ENCODE results near the gene MED29. TPM values are rescaled to one million over a fixed set of nuclear protein-coding genes. Genes with fewer than 3 reads are reported as not detected.

Gene MED29
- total RNA-seq, 1 experiment from 2014 or later: 37.1 TPM

DNA sequence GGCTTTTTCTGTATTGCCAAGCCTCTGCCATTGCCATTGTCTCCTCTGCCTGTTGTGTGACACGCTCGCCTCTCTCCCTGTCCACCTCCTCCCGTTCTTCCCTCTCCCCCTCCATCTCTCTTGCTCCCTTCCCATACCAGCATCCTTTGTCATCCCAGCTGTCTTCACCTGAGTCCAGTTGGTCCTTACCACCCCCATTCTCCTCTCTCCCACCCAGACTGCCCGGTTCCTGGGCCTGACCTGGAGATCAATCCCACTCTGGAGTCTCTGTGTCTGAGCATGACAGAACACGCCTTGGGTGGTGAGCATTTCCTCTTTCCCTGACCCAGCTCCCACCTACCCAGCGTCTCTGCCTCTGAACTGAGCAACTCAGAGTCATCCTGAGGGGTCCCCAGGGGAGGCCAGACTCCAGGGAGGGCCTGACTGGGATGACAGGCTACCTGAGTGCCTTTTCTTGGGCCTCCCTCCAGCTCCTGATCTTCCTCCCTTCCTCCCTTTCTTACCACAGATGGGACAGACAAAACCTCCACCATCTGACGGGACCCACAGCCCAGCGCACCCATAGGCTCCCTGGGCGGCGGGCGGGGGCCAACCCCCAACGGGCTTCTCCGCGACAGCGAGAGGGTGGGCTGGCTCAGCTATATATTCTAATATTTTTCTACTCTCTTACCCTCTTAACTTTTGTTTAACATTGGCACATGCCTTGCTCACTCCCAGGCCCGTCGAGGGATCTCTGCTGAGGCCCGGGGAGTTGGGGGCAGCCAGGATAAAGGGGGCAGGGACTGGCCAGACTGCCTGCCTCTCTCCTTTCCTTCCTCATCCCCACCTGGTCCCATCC, 8.0 kb upstream of the MED29 start:
- Histone ChIP-seq H3K27ac (ENCODE audit: low read depth, low read length, poor library complexity, severe bottlenecking) (no peak overlapping the region), H3K9me3 (ENCODE audit: low read depth, low read length, poor library complexity, severe bottlenecking) (no peaks in the 10 kb centered on the region), H3K36me3 (ENCODE audit: insufficient read depth, low read length, poor library complexity, severe bottlenecking) (peaks cover 82% of the 10 kb centered on the region), H3K4me3 (ENCODE audit: low read depth, low read length, poor library complexity, severe bottlenecking) (no peak overlapping the region), H3K4me1 (ENCODE audit: insufficient read depth, low read length, poor library complexity, severe bottlenecking) (no peaks in the 10 kb centered on the region), H3K27me3 (replicated peaks; ENCODE audit: insufficient read depth, low read depth, low read length, poor library complexity) (no peaks in the 10 kb centered on the region)
- TF ChIP-seq EZH2 (IDR thresholded peaks at IDR 0.05; ENCODE audit: borderline replicate concordance, low read depth, low read length, poor library complexity, severe bottlenecking): no peak
- BruUV-seq (replicated peaks): no TSS peak
- no peak for DNase-seq (ENCODE audit: low spot score)
- ChIA-PET CTCF (no interaction called here), POLR2A (ENCODE audit: low non-redundant PET) (interaction anchor here (0.8 kb wide), 1 partner anchor 423 kb away, joined by 4 read pairs; no protein-coding TSS in a partner anchor)
- intact Hi-C loops (cut with micrococcal nuclease; ENCODE audit: unreplicated experiment): no loop called here

DNA sequence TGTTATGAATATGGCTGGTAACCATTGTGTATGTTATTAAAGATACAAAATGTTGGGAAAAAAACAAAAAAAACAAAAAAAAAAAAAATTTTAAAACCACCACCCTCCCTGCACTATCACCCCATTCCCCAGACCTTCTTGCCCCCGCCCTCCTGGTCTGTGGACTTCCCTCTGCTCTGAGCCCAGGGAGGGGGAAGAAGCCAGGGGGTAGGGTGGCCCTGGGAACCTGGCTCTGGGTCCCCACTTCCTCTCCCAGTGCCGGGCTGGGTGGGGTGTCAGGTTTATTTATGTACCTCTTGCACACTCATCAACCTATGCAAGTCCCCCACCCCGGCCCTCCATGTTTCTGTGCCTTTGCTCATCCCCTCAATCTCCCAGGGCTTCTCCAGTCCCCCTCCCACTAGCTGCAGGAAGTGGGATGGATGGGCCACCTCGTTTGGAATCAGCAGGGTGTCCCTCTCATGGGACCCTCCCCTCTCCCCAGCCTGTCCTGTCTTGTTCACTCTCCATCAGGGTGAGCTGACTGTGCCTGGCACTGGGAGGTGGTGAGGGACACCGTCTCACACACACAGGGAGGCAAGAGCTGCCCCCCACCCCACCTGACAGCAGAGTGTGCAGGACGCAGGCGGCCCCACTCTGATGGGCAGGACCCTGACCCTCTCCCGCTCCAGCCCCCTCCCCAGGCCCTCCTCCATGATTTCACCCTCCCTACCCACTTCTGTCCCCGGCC, 6.2 kb upstream of the MED29 start:
- BruUV-seq (replicated peaks): TSS peak; percentile 52
- ChIA-PET CTCF (no interaction called here), POLR2A (ENCODE audit: low non-redundant PET) (no interaction called here)
- TF ChIP-seq, protein P1, sequence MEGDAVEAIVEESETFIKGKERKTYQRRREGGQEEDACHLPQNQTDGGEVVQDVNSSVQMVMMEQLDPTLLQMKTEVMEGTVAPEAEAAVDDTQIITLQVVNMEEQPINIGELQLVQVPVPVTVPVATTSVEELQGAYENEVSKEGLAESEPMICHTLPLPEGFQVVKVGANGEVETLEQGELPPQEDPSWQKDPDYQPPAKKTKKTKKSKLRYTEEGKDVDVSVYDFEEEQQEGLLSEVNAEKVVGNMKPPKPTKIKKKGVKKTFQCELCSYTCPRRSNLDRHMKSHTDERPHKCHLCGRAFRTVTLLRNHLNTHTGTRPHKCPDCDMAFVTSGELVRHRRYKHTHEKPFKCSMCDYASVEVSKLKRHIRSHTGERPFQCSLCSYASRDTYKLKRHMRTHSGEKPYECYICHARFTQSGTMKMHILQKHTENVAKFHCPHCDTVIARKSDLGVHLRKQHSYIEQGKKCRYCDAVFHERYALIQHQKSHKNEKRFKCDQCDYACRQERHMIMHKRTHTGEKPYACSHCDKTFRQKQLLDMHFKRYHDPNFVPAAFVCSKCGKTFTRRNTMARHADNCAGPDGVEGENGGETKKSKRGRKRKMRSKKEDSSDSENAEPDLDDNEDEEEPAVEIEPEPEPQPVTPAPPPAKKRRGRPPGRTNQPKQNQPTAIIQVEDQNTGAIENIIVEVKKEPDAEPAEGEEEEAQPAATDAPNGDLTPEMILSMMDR (conservative IDR thresholded peaks at IDR 0.05; ENCODE audit: low read depth, low read length): no peak
- TF ChIP-seq EZH2 (IDR thresholded peaks at IDR 0.05; ENCODE audit: borderline replicate concordance, low read depth, low read length, poor library complexity, severe bottlenecking): no peak
- no peaks in the 10 kb centered on the region for H3K27me3 ChIP-seq (replicated peaks; ENCODE audit: insufficient read depth, low read depth, low read length, poor library complexity)
- no peaks in the 10 kb centered on the region for H3K9me3 ChIP-seq (ENCODE audit: low read depth, low read length, poor library complexity, severe bottlenecking)
- peaks cover 5% of the 10 kb centered on the region for H3K4me1 ChIP-seq (ENCODE audit: insufficient read depth, low read length, poor library complexity, severe bottlenecking)
- intact Hi-C loops (cut with micrococcal nuclease; ENCODE audit: unreplicated experiment): no loop called here
- DNase-seq (ENCODE audit: low spot score): no peak
- H3K36me3 ChIP-seq (ENCODE audit: insufficient read depth, low read length, poor library complexity, severe bottlenecking): peaks cover 80% of the 10 kb centered on the region
- no peak overlapping the region for H3K4me3 ChIP-seq (ENCODE audit: low read depth, low read length, poor library complexity, severe bottlenecking)
- no peak overlapping the region for H3K27ac ChIP-seq (ENCODE audit: low read depth, low read length, poor library complexity, severe bottlenecking)

DNA sequence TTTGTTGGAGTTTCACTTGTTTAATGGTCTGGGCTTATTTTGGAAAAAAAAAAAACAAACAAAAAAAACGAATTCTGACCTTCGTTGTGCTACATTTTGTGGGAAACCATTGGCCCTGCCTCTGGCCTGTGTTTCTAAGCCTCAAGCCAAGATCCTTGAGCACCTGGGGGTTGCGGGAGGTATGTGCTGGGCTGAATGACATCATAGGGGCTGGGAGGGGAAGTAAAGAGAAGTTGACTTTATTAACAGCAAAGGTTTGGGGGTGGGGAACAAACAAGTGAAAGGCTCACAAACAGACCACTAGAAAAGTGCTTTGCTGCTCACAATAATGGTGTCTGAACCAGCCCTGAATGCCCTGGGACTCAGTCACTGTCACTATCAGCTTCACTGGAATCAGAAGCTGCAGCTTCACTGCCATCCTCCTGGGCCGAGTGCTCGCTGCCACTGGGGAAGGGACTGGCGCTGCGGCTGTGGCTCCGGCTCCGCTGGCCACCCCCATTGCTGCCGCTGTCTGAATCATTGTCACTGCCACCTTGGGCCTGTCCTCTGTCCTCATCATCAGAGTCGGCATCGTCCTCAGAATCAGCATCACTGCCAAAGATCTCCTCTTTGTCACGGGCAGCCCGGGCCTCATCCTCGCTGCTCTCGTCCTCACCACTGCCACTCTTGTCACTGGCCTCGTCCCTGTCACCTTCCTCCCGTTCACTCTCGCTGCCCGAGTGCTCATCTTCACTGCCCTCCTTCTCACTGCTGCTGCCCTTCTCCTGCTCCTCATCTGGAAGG, 5.4 kb upstream of the MED29 start:
- CTCF ChIA-PET: no interaction called here
- POLR2A ChIA-PET (ENCODE audit: low non-redundant PET): no interaction called here

More for the DNA sequence above, 5.4 kb upstream of the MED29 start:
- H3K27ac ChIP-seq (ENCODE audit: low read depth, low read length, poor library complexity, severe bottlenecking): no peak overlapping the region
- intact Hi-C loops (cut with micrococcal nuclease; ENCODE audit: unreplicated experiment): no loop called here
- H3K9me3 ChIP-seq (ENCODE audit: low read depth, low read length, poor library complexity, severe bottlenecking): no peaks in the 10 kb centered on the region
- H3K4me1 ChIP-seq (ENCODE audit: insufficient read depth, low read length, poor library complexity, severe bottlenecking): peaks cover 8% of the 10 kb centered on the region
- BruUV-seq (replicated peaks): TSS peak; percentile 68
- no peak overlapping the region for H3K4me3 ChIP-seq (ENCODE audit: low read depth, low read length, poor library complexity, severe bottlenecking)
- TF ChIP-seq EZH2 (IDR thresholded peaks at IDR 0.05; ENCODE audit: borderline replicate concordance, low read depth, low read length, poor library complexity, severe bottlenecking): no peak
- TF ChIP-seq, protein P1 (conservative IDR thresholded peaks at IDR 0.05; ENCODE audit: low read depth, low read length): no peak
- DNase-seq (ENCODE audit: low spot score): no peak
- H3K27me3 ChIP-seq (replicated peaks; ENCODE audit: insufficient read depth, low read depth, low read length, poor library complexity): no peaks in the 10 kb centered on the region
- peaks cover 72% of the 10 kb centered on the region for H3K36me3 ChIP-seq (ENCODE audit: insufficient read depth, low read length, poor library complexity, severe bottlenecking)

Data from A673 (cell line).